Smooth muscle cell (in vitro differentiated cells): ENCODE results near the gene ATP6AP1. TPM values are rescaled to one million over a fixed set of nuclear protein-coding genes. Genes with fewer than 3 reads are reported as not detected.

ENCODE experiments used
- DNase-seq: peaks from one replicate; lab custom pipeline; 2025; ENCODE audit not compliant: unreplicated experiment; lab: John Stamatoyannopoulos, UW
- H2AFZ ChIP-seq: fragments of 200-600 bp; sonication (generic); 2 replicates; pipeline ENCODE4 v1.6.0; 2016; ENCODE audit warnings: antibody characterized with exemption, low read depth, mild to moderate bottlenecking
- H3F3A ChIP-seq: fragments of 200-600 bp; sonication (generic); 2 replicates; pipeline ENCODE4 v1.6.0; 2017; ENCODE audit warnings: antibody characterized with exemption, low read depth
- H3K27ac ChIP-seq: fragments of 200-600 bp; sonication (generic); 2 replicates; pipeline ENCODE4 v1.5.1; 2016; ENCODE audit warnings: low read depth, mild to moderate bottlenecking
- H3K27me3 ChIP-seq: fragments of 200-600 bp; sonication (generic); 2 replicates; pipeline ENCODE4 v1.6.1; 2016; ENCODE audit warnings: low read depth, mild to moderate bottlenecking
- H3K36me3 ChIP-seq: fragments of 200-600 bp; sonication (generic); 2 replicates; pipeline ENCODE4 v1.5.1; 2016; ENCODE audit warnings: low read depth
- H3K4me1 ChIP-seq: fragments of 200-600 bp; sonication (generic); 2 replicates; pipeline ENCODE4 v1.5.1; 2016; ENCODE audit warnings: low read depth
- H3K4me2 ChIP-seq: fragments of 200-600 bp; sonication (generic); 2 replicates; pipeline ENCODE4 v1.6.0; 2016; ENCODE audit warnings: mild to moderate bottlenecking
- H3K4me3 ChIP-seq: fragments of 200-600 bp; sonication (generic); 2 replicates; pipeline ENCODE4 v1.5.1; 2016; ENCODE audit warnings: mild to moderate bottlenecking
- H3K79me2 ChIP-seq: fragments of 200-600 bp; sonication (generic); 2 replicates; pipeline ENCODE4 v1.6.0; 2016; ENCODE audit warnings: low read depth, mild to moderate bottlenecking
- H3K9ac ChIP-seq: fragments of 200-600 bp; sonication (generic); 2 replicates; pipeline ENCODE4 v1.6.0; 2016; ENCODE audit warnings: low read depth
- H3K9me3 ChIP-seq: fragments of 200-600 bp; sonication (generic); replicated peaks from 2 replicates; pipeline ENCODE4 v1.5.1; 2016; ENCODE audit warnings: low read depth
- H4K20me1 ChIP-seq: fragments of 200-600 bp; sonication (generic); 2 replicates; pipeline ENCODE4 v1.6.0; 2016; ENCODE audit warnings: low read depth
- WGBS: methylation state at CpG from one replicate; pipeline ENCODE4 v1.1.7; 2016; ENCODE audit warnings: low lambda C conversion rate; 5-methylcytosine and 5-hydroxymethylcytosine counted together
- polyA plus RNA-seq: library from polyadenylated mRNA; unstranded; fragments of >200 nt; fragmentation: Nextera tagmentation; extraction: Ambion mirVana; gene quantifications from 2 replicates; pipeline ENCODE4 v1.2.1, GENCODE V29; 2016
- total RNA-seq: library from RNA; depleted of rRNA; stranded (reverse); fragments of >200 nt; gene quantifications from 2 replicates; pipeline ENCODE4 v1.2.3, GENCODE V29; 2014
- TF ChIP-seq, protein P1 (sequence below): fragments of 200-600 bp; sonication (generic); IDR thresholded peaks from 2 replicates; pipeline ENCODE4 v1.5.1; 2017; ENCODE audit warnings: borderline replicate concordance, mild to moderate bottlenecking, antibody characterized with exemption; ENCODE audit not compliant: insufficient read depth, poor library complexity, severe bottlenecking

ATP6AP1 gene
- total and polyA plus RNA-seq, 2 experiments from 2014 or later, result 104 to 193 TPM

DNA sequence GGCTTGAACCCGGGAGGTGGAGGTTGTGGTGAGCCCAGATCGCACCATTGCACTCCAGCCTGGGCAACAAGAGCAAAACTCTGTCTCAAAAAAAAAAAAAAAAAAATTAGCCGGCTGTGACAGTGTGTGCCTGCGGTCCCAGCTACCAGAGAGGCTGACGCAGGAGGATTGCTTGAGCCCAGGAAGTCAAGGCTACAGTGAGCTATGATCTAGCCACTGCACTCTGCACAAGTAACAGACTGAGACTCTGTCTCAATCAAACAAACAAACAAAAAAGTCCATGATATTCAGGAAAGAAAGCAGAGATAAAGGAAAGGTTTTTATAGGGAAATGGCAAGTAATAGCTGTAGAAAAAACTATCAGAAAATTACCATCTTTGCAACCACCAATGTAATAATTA, 52.7 kb downstream of the ATP6AP1 start:
- WGBS, result 91% methylated on average over 5 of the region's 5 CpGs
- H3K4me1 ChIP-seq, result no peaks in the 10 kb centered on the region
- no peak for DNase-seq

DNA sequence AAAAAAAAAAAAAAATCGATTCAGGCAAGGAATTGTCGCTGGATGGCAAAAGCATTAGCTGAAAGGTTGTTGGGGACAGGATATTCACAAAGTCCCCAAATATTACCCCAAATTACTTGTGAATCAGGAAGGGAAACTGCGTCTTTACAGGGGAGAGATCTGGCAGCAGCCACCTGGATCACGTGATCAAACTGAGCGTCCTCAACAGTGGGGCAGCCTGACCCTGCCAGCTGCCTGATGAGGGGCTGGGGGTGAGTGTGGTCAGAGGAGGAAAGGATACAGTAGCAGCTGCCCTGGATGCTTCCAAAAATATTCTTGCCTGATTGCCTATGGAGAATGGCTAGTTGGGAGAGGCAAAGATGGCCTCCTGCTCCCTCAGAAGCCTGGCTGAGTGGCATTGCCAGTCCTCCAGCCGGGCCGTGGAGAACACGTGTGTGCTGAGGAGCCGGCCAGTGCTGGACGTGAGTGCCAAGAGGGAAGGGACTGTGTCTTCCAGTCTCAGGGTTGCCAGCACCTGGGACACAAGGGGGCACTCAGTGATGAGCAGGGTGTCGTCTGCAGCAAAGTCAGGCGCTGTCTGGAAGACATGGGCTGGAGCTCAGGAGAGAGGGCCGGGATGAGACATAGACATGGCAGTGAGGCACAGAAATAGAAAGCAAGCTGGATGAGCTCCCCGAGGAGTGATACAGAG, 53.6 kb downstream of the ATP6AP1 start:
- TF ChIP-seq, protein P1, sequence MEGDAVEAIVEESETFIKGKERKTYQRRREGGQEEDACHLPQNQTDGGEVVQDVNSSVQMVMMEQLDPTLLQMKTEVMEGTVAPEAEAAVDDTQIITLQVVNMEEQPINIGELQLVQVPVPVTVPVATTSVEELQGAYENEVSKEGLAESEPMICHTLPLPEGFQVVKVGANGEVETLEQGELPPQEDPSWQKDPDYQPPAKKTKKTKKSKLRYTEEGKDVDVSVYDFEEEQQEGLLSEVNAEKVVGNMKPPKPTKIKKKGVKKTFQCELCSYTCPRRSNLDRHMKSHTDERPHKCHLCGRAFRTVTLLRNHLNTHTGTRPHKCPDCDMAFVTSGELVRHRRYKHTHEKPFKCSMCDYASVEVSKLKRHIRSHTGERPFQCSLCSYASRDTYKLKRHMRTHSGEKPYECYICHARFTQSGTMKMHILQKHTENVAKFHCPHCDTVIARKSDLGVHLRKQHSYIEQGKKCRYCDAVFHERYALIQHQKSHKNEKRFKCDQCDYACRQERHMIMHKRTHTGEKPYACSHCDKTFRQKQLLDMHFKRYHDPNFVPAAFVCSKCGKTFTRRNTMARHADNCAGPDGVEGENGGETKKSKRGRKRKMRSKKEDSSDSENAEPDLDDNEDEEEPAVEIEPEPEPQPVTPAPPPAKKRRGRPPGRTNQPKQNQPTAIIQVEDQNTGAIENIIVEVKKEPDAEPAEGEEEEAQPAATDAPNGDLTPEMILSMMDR, result no peak
- no peak overlapping the region for H3K9ac ChIP-seq

More for the DNA sequence above, 52.7 kb downstream of the ATP6AP1 start:
- Histone ChIP-seq H3K27me3 (no peaks in the 10 kb centered on the region), H3K4me3 (no peak overlapping the region), H3K36me3 (no peaks in the 10 kb centered on the region), H4K20me1 (no peaks in the 10 kb centered on the region), H2AFZ (no peak overlapping the region), H3K9me3 (no peaks in the 10 kb centered on the region), H3K9ac (no peak overlapping the region), H3K27ac (no peak overlapping the region), H3F3A (no peaks in the 10 kb centered on the region), H3K79me2 (peaks cover 7% of the 10 kb centered on the region), H3K4me2 (no peak overlapping the region)
- TF ChIP-seq, protein P1, result no peak

DNA sequence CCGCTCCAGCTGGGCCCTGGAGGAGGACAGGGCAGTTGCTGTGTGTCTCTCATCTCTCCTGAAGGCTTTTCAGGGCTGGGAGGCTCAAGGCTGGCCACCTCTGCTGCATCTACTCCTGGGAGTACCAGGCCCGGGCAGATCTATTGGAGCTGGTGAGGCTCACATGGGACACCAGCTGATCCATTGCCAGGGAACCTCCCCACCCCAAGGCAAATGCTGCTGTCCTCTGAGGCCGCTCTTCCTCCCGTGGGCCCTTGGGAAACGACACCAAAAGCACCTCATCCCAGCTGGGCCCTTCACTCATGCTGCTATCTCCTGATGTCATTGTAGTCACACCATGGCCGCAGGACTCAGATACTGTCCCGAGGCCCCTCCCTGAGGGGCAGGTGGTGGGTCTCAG, 54.3 kb downstream of the ATP6AP1 start:
- H3K4me2 ChIP-seq, result no peak overlapping the region
- H3K36me3 ChIP-seq, result no peaks in the 10 kb centered on the region
- H3K4me3 ChIP-seq, result no peak overlapping the region
- H3K27me3 ChIP-seq, result no peaks in the 10 kb centered on the region
- TF ChIP-seq, protein P1, result no peak
- no peaks in the 10 kb centered on the region for H3K9me3 ChIP-seq
- peaks cover 7% of the 10 kb centered on the region for H3K79me2 ChIP-seq
- no peaks in the 10 kb centered on the region for H3F3A ChIP-seq
- no peaks in the 10 kb centered on the region for H3K4me1 ChIP-seq
- no peak for DNase-seq
- WGBS, result 86% methylated on average over 6 of the region's 7 CpGs
- H3K9ac ChIP-seq, result no peak overlapping the region
- no peak overlapping the region for H2AFZ ChIP-seq
- H4K20me1 ChIP-seq, result no peaks in the 10 kb centered on the region
- no peak overlapping the region for H3K27ac ChIP-seq

More for the DNA sequence above, 53.6 kb downstream of the ATP6AP1 start:
- H3K27me3 ChIP-seq, result no peaks in the 10 kb centered on the region
- no peak overlapping the region for H3K4me2 ChIP-seq
- H3F3A ChIP-seq, result no peaks in the 10 kb centered on the region
- H4K20me1 ChIP-seq, result no peaks in the 10 kb centered on the region
- H3K36me3 ChIP-seq, result no peaks in the 10 kb centered on the region
- H3K4me1 ChIP-seq, result no peaks in the 10 kb centered on the region
- H2AFZ ChIP-seq, result no peak overlapping the region
- H3K79me2 ChIP-seq, result peaks cover 7% of the 10 kb centered on the region
- no peak overlapping the region for H3K4me3 ChIP-seq
- no peaks in the 10 kb centered on the region for H3K9me3 ChIP-seq
- 85% methylated on average over 14 of the region's 14 CpGs for WGBS
- no peak for DNase-seq
- no peak overlapping the region for H3K27ac ChIP-seq

DNA sequence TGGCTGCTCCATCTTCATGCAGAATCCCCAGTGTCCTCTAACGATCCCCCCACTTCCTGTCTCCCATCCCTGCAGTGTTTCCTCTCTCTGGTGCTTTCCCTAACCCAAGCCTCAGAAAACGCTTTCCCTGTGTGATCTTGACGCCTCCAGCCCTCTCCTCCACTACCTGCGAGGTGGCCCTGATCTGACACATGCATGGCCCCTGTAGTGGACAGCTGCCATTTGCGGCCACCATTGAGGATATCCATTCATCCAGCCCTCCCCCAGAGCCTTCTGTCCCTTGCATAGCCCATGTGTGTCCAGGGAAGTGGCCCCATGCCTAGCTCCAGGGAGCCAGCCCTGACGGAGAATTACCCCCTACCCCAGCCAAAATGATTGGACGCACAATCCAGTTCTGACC, 54.8 kb downstream of the ATP6AP1 start:
- WGBS, result 80% methylated on average over 7 of the region's 7 CpGs
- no peak for DNase-seq

More for the DNA sequence above, 54.8 kb downstream of the ATP6AP1 start:
- H3K79me2 ChIP-seq, result peaks cover 7% of the 10 kb centered on the region
- no peaks in the 10 kb centered on the region for H3K4me1 ChIP-seq
- TF ChIP-seq, protein P1, result no peak
- no peak overlapping the region for H2AFZ ChIP-seq
- H4K20me1 ChIP-seq, result no peaks in the 10 kb centered on the region
- H3K4me2 ChIP-seq, result no peak overlapping the region
- no peak overlapping the region for H3K9ac ChIP-seq
- H3F3A ChIP-seq, result no peaks in the 10 kb centered on the region
- no peak overlapping the region for H3K4me3 ChIP-seq
- H3K9me3 ChIP-seq, result no peaks in the 10 kb centered on the region
- no peaks in the 10 kb centered on the region for H3K36me3 ChIP-seq
- no peaks in the 10 kb centered on the region for H3K27me3 ChIP-seq
- H3K27ac ChIP-seq, result no peak overlapping the region
